Transverse colon (tissue), 4 donors: ENCODE data around the gene NUB1. TPM values are rescaled to one million over a fixed set of nuclear protein-coding genes. Genes with fewer than 3 reads are reported as not detected.

ENCODE experiments used
- DNase-seq: peaks from one replicate; pipeline ENCODE4 v3.0.0-alpha.2; 2019
- H3K27ac ChIP-seq, 4 donors: fragments of 200-600 bp; sonication (generic); 2 replicates each; pipeline ENCODE4 v1.5.1; 2016 to 2018; ENCODE audit warnings: inconsistent platforms in 4 of 4
- H3K27me3 ChIP-seq: fragments of 200-600 bp; sonication (generic); 2 replicates; pipeline ENCODE4 v1.5.1; 2017; ENCODE audit warnings: inconsistent platforms
- H3K36me3 ChIP-seq, 4 donors: fragments of 200-600 bp; sonication (generic); 2 replicates each; pipeline ENCODE4 v1.5.1; 2017 to 2019; ENCODE audit warnings: inconsistent platforms in 4 of 4
- H3K4me1 ChIP-seq, 4 donors: fragments of 200-600 bp; sonication (generic); 2 replicates each; pipeline ENCODE4 v1.5.1; 2017 to 2020; ENCODE audit warnings: inconsistent platforms in 4 of 4
- H3K4me3 ChIP-seq, 4 donors: fragments of 200-600 bp; sonication (generic); 1 replicate in 1 of 4; 2 replicates in 3 of 4; pipeline versions ENCODE4 v1.5.1 to v1.6.1; 2017 to 2019; ENCODE audit warnings: inconsistent platforms in 4 of 4
- H3K9me3 ChIP-seq, 2 donors: fragments of 200-600 bp; sonication (generic); 2 replicates each; pipeline ENCODE4 v1.5.1; 2017 to 2019; ENCODE audit warnings: inconsistent platforms in 2 of 2
- CTCF ChIP-seq, 5 experiments: fragments of 200-600 bp in 3 of 5; fragments of 450-650 bp in 2 of 5; sonication (generic) in 3 of 5; IDR thresholded peaks; 1 replicate in 2 of 5; 2 replicates in 3 of 5; pipeline ENCODE4 v1.5.1; 2016 to 2017; ENCODE audit warnings: antibody characterized with exemption in 5 of 5, inconsistent platforms in 3 of 5, mild to moderate bottlenecking in 2 of 5, moderate library complexity in 1 of 5
- EP300 ChIP-seq: sonication (generic); formaldehyde crosslinking; IDR thresholded peaks from one replicate; pipeline ENCODE4 v1.6.1; 2017; ENCODE audit warnings: antibody characterized with exemption, low read depth
- POLR2A ChIP-seq: fragments of 450-650 bp; IDR thresholded peaks from one replicate; pipeline ENCODE4 v1.6.1; 2016; ENCODE audit warnings: antibody characterized with exemption, mild to moderate bottlenecking, moderate library complexity
- POLR2AphosphoS5 ChIP-seq, 3 donors: sonication (generic); formaldehyde crosslinking; IDR thresholded peaks; one replicate each; pipeline ENCODE4 v1.6.1; 2016; ENCODE audit warnings: antibody characterized with exemption in 3 of 3
- WGBS, 2 donors: methylation state at CpG; one replicate each; pipeline ENCODE4 v1.1.5; 2018; ENCODE audit warnings: low coverage in 1 of 2; 5-methylcytosine and 5-hydroxymethylcytosine counted together
- in situ Hi-C, 4 donors: fragments of 200-750 bp; cut with MboI; loops; one replicate each; pipeline versions ENCODE4 v1.15.0 to v1.15.1; 2017; ENCODE audit warnings: low sequenced_read_pairs in 3 of 4, low pct_ligation_motif_present in 1 of 4, low pct_unique_long_range_greater_than_20kb in 1 of 4
- intact Hi-C: fragments of 100-400 bp; cut with DNase I; formaldehyde crosslinking; loops from one replicate; pipeline ENCODE4 v1.15.1; 2023; ENCODE audit warnings: low total_unique reads
- total RNA-seq, 4 donors: library from RNA; depleted of rRNA; stranded (reverse); fragments of >200 nt; gene quantifications; one replicate each; pipeline ENCODE4 v1.1.0, GENCODE V29; 2016

Gene NUB1
- total RNA-seq, 4 donors from 2014 or later, result 26.3 to 69.5 (median 56.4) TPM

- 55 to 85% methylated on average over 5 to 17 of the region's 17 CpGs for WGBS, 2 donors
- peaks cover 0 to 30% (median 14%) of the 10 kb centered on the region in 4 donors for H3K36me3 ChIP-seq
- peaks cover 6 to 16% (median 14%) of the 10 kb centered on the region in 4 donors for H3K4me1 ChIP-seq
- no peak for TF ChIP-seq POLR2A
- TF ChIP-seq CTCF (IDR thresholded peaks at IDR 0.05), result no peak
- no peak for TF ChIP-seq POLR2AphosphoS5 (IDR thresholded peaks at IDR 0.05)
- no peak for TF ChIP-seq EP300
- H3K27ac ChIP-seq, result no peak overlapping the region
- H3K27me3 ChIP-seq, result peaks cover 27% of the 10 kb centered on the region
- H3K9me3 ChIP-seq, result no peaks in the 10 kb centered on the region
- no peak for DNase-seq
- intact Hi-C loops (no loop called here), in situ Hi-C loops (no loop called here)
- no peak overlapping the region for H3K4me3 ChIP-seq
Observed at GRCh38 chr7:151378496-151379192, 37.0 kb downstream of the NUB1 start.

GRCh38 chr7:151379193-151379520 lies 37.5 kb downstream of the NUB1 start:
- Histone ChIP-seq H3K9me3 (no peaks in the 10 kb centered on the region), H3K36me3 (peaks cover 0 to 25% (median 13%) of the 10 kb centered on the region in 4 donors), H3K4me3 (no peak overlapping the region), H3K27me3 (peaks cover 28% of the 10 kb centered on the region), H3K27ac (no peak overlapping the region), H3K4me1 (peaks cover 6 to 16% (median 14%) of the 10 kb centered on the region in 4 donors)
- WGBS, 2 donors, result 88 to 90% methylated on average over 2 to 6 of the region's 6 CpGs
- in situ Hi-C loops, result no loop called here
- no peak for TF ChIP-seq POLR2A
- no peak for TF ChIP-seq POLR2AphosphoS5 (IDR thresholded peaks at IDR 0.05)
- TF ChIP-seq EP300, result no peak
- no peak for TF ChIP-seq CTCF (IDR thresholded peaks at IDR 0.05)
- intact Hi-C loops, result no loop called here
- no peak for DNase-seq

DNA sequence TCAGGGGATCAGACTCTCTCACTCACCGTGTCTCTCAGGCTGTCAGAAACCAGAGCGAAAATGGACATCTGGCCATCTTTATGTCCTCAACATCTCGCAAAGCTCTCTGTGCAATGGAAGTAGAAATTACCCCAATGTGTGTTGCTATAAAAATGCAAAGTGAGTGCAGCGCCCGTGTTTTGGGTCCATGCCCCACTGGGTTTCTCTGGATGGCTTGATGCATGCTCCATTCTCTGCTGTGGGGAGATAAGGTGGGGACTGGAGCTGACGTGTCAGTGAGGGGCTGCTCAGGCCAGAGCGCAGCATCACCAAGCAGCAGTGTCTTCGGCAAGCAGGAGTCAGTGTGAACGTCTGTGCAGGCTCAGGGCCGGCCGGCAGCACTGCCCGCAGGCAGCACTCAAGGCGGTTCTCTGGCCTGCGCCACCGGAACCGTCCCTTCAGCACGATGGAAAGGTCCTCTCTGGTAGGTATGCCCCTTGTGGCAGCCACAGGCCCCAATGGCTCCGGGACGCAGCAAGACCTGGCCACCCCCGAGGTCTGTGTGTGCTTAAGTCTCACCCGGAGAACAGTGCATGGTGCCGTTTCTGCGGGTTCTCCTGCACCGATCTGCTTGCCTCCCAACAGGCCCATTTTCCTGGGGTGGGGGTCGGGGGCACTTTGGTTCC lies 38.1 kb downstream of the NUB1 start:
- Histone ChIP-seq H3K4me1 (peaks cover 6 to 16% (median 14%) of the 10 kb centered on the region in 4 donors), H3K27ac (no peak overlapping the region), H3K9me3 (no peaks in the 10 kb centered on the region), H3K36me3 (peaks cover 0 to 21% (median 10%) of the 10 kb centered on the region in 4 donors), H3K27me3 (peaks cover 28% of the 10 kb centered on the region), H3K4me3 (no peak overlapping the region)
- no peak for TF ChIP-seq EP300
- TF ChIP-seq CTCF (IDR thresholded peaks at IDR 0.05), result no peak
- TF ChIP-seq POLR2A, result no peak
- TF ChIP-seq POLR2AphosphoS5 (IDR thresholded peaks at IDR 0.05), result no peak
- in situ Hi-C loops (no loop called here), intact Hi-C loops (no loop called here)
- 93% methylated on average over 25 of the region's 25 CpGs; no CpG with 5 or more reads in 1 of the 2 donors for WGBS, 2 donors
- no peak for DNase-seq

DNA sequence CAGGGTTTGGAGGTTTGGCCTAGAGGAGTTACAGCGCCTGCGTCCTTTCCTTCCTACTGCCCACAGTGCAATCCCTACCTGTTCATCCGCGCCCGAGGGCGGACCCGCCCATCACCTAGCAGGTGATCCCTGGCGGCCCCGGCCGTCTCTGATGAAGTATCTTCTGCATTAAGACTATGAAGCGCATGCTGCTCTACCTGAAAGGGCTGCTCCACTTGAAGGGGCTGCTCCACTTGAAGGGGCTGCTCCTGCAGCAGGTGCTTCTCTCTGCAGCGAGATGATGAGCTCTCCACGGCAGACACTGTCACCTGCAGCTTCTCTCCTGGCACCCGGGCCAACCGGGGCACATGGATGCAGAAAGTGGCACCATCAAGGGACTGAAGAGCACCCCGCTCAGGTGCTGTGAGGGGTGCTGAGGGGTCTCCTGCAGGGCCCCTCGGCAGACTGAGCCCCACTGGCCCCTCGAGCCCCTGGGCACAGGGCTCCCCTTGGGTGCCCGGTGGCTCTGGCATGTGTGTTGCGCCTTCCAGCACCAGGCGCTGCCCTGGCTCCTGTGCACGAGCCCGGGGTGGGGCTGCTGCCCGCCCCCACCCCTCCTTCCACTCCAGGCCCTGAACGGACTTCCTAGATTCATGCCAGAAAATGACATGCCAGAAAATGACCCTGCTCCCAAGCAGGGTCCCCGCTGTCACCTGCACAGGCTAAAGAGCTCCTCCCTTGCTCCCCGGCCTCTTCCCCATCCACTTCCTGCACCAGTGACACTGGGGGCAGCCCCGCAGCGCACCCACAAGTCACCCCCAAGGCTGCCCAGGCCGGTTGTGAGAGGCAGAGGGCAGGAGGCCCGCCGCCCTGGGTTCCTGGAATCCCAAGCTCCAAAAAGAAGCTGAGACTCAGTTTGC lies 38.8 kb downstream of the NUB1 start:
- H3K36me3 ChIP-seq, result peaks cover 0 to 21% (median 8%) of the 10 kb centered on the region in 4 donors
- H3K27me3 ChIP-seq, result peaks cover 28% of the 10 kb centered on the region
- no peaks in the 10 kb centered on the region for H3K9me3 ChIP-seq
- intact Hi-C loops (no loop called here), in situ Hi-C loops (no loop called here)
- no peak for DNase-seq
- H3K4me1 ChIP-seq, result peaks cover 6 to 16% (median 14%) of the 10 kb centered on the region in 4 donors
- H3K27ac ChIP-seq, result no peak overlapping the region
- no peak for TF ChIP-seq POLR2A
- TF ChIP-seq POLR2AphosphoS5 (IDR thresholded peaks at IDR 0.05), result no peak
- TF ChIP-seq EP300, result no peak
- TF ChIP-seq CTCF (IDR thresholded peaks at IDR 0.05), result no peak
- H3K4me3 ChIP-seq, result no peak overlapping the region
- WGBS, 2 donors, result 66 to 85% methylated on average over 2 to 28 of the region's 32 CpGs
